Osteoblast (primary cell): ENCODE measurements around the gene HAUS7. TPM values are rescaled to one million over a fixed set of nuclear protein-coding genes. Genes with fewer than 3 reads are reported as not detected.

Experiments used
- DNase-seq: peaks from one replicate; pipeline ENCODE4 v3.0.0; 2011; ENCODE audit warnings: low spot score, mixed read lengths; ENCODE audit not compliant: insufficient read length; ENCODE audit errors: missing footprints
- H2AFZ ChIP-seq: 2 replicates; pipeline ENCODE4 v1.6.0; 2011; ENCODE audit warnings: mild to moderate bottlenecking, low read length
- H3K27ac ChIP-seq: 2 replicates; pipeline ENCODE4 v1.5.1; 2011; ENCODE audit warnings: mild to moderate bottlenecking, low read depth, low read length, moderate library complexity
- H3K27me3 ChIP-seq: 2 replicates; pipeline ENCODE4 v1.6.0; 2012; ENCODE audit warnings: mild to moderate bottlenecking, control low read depth, inconsistent platforms, low read length, moderate library complexity; ENCODE audit not compliant: insufficient read depth
- H3K36me3 ChIP-seq: 2 replicates; pipeline ENCODE4 v1.5.1; 2011; ENCODE audit warnings: mild to moderate bottlenecking, low read length, control low read depth, moderate library complexity; ENCODE audit not compliant: insufficient read depth
- H3K4me1 ChIP-seq: 2 replicates; pipeline ENCODE4 v1.5.1; 2011; ENCODE audit warnings: mild to moderate bottlenecking, low read length, control low read depth, moderate library complexity; ENCODE audit not compliant: insufficient read depth
- H3K4me2 ChIP-seq: 2 replicates; pipeline ENCODE4 v1.6.0; 2011; ENCODE audit warnings: mild to moderate bottlenecking, low read length; ENCODE audit not compliant: insufficient read depth
- H3K4me3 ChIP-seq: fragments of 200-600 bp; sonication (generic); 3 replicates; pipeline ENCODE4 v1.5.1; 2012; ENCODE audit warnings: mild to moderate bottlenecking, low read length, inconsistent platforms; ENCODE audit not compliant: insufficient read depth
- H3K79me2 ChIP-seq: 2 replicates; pipeline ENCODE4 v1.6.0; 2012; ENCODE audit warnings: mild to moderate bottlenecking, low read length, control low read depth, inconsistent platforms; ENCODE audit not compliant: insufficient read depth
- H3K9me3 ChIP-seq: 2 replicates; pipeline ENCODE4 v1.5.1; 2011; ENCODE audit warnings: low read depth, low read length, control low read depth
- H4K20me1 ChIP-seq: 2 replicates; pipeline ENCODE4 v1.6.0; 2012; ENCODE audit warnings: mild to moderate bottlenecking, low read length, control low read depth; ENCODE audit not compliant: insufficient read depth
- total RNA-seq: library from RNA; depleted of rRNA; stranded (reverse); fragments of >200 nt; gene quantifications from 2 replicates; pipeline ENCODE4 v1.2.3, GENCODE V29; 2012
- TF ChIP-seq, protein P1 (sequence below): IDR thresholded peaks from 2 replicates; pipeline ENCODE4 v1.5.1; 2011; ENCODE audit warnings: mild to moderate bottlenecking, low read depth, low read length, moderate library complexity; ENCODE audit errors: extremely low read depth

The HAUS7 gene
- total RNA-seq, 1 donor: 14.1 TPM

DNA sequence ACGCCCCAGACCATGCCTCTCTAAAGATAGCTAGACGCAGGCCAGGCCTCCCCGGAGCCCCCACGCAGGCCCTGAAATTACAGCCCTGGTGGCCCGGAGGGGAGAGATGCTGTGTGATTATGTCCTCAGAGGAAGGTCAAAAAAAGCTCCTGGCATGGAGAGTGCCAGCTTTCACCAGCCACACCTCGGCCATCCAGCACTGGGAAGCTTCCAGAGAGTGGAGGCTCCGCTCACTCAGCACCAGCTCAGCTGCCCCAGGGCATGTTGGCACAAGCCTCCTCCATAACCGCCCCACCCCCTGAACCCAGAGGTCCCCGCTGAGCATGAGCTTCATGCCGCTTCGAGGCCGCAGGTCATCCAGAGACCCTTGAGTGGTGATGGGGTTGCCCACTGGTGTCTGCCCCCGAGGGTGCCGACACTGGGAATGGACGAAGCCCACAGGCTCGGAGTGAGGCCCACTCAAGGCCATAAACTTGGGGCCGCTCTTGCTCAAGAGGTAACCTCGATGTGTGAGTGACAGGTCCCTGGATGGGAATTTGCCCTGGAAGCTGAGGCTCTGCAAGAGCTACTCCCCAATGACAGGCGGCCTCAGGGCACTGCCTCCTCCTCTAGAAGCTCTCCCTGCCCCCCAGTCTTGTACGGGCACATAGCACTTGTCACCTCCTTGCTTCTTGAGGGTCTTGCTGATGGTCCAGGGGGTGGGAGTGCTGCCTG lies 20.0 kb upstream of the HAUS7 start:
- Histone ChIP-seq H3K79me2 (peaks cover 6% of the 10 kb centered on the region), H4K20me1 (no peaks in the 10 kb centered on the region), H3K36me3 (no peaks in the 10 kb centered on the region), H3K4me2 (no peak overlapping the region), H2AFZ (no peak overlapping the region), H3K27me3 (no peaks in the 10 kb centered on the region), H3K4me3 (no peak overlapping the region), H3K9me3 (no peaks in the 10 kb centered on the region), H3K27ac (no peak overlapping the region), H3K4me1 (peaks cover 16% of the 10 kb centered on the region)
- TF ChIP-seq, protein P1, sequence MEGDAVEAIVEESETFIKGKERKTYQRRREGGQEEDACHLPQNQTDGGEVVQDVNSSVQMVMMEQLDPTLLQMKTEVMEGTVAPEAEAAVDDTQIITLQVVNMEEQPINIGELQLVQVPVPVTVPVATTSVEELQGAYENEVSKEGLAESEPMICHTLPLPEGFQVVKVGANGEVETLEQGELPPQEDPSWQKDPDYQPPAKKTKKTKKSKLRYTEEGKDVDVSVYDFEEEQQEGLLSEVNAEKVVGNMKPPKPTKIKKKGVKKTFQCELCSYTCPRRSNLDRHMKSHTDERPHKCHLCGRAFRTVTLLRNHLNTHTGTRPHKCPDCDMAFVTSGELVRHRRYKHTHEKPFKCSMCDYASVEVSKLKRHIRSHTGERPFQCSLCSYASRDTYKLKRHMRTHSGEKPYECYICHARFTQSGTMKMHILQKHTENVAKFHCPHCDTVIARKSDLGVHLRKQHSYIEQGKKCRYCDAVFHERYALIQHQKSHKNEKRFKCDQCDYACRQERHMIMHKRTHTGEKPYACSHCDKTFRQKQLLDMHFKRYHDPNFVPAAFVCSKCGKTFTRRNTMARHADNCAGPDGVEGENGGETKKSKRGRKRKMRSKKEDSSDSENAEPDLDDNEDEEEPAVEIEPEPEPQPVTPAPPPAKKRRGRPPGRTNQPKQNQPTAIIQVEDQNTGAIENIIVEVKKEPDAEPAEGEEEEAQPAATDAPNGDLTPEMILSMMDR: no peak
- DNase-seq: no peak

DNA sequence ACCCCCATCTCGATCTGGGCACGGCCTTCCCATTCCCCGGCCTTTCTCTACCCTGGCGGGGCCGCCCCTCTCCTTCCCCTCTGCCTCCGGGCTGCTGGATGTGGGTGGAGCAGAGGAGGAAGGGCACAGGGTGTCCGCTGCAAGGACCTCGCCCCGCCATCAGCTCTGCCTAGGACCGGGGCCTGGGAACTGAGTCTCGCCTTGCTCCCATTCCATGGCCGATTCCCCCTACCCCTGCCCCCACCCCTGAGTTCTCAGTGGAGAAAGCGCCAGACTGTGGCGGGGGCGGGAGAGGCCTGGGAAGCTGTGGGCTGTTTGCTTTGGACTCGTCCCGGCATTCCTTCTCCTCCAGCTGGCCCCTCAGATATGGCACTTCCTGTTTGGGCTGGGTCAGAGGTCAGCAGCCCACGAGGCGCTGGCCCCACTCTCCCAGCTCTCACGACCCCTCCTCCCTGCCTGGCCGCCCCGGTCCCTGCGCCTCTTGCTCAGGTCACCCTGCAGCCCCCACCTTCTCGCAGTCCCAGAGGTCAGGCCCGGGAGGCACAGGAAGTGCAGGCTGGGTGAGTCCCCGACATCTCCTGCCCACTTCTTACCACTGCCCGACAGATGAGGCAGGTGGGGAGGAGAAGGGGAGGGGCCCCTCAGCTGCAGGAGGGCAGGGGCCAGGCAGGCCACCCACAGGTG lies 18.0 kb upstream of the HAUS7 start:
- Histone ChIP-seq H3K4me3 (no peak overlapping the region), H4K20me1 (no peaks in the 10 kb centered on the region), H3K36me3 (no peaks in the 10 kb centered on the region), H3K4me1 (peaks cover 16% of the 10 kb centered on the region), H3K4me2 (peak overlapping the region; percentile 40), H3K9me3 (no peaks in the 10 kb centered on the region), H3K27ac (peak overlapping the region; percentile 53), H3K79me2 (no peaks in the 10 kb centered on the region), H2AFZ (no peak overlapping the region), H3K27me3 (no peaks in the 10 kb centered on the region)
- TF ChIP-seq, protein P1: no peak
- peak; percentile 98 for DNase-seq

DNA sequence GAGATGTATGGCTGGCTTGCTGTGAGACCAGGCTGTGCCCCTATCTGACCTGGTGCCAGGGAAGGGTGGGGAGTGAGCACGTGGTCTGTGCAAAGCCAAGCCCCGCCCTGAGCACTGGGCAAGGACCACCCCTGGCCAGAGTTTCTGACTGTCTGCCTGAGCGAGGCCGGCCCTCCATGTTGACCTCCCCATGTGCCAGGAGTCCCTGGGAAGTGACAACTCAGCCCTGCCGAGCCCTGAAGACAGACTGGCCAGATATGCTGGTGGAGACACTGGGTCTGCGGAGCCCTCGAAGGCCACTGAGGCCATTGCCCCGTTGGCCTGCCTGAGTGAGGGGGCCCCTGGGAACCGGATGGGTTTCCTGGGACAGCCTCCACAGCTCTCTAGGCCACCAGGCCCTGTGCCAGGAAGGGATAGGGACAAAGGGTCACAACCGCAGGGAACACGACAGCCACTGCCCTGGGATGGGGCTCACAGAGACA lies 17.3 kb upstream of the HAUS7 start:
- DNase-seq: peak; percentile 94
- no peaks in the 10 kb centered on the region for H3K27me3 ChIP-seq
- no peaks in the 10 kb centered on the region for H3K9me3 ChIP-seq
- no peaks in the 10 kb centered on the region for H3K79me2 ChIP-seq
- peak overlapping the region; percentile 40 for H3K4me2 ChIP-seq
- no peaks in the 10 kb centered on the region for H3K36me3 ChIP-seq
- H4K20me1 ChIP-seq: no peaks in the 10 kb centered on the region
- peaks cover 16% of the 10 kb centered on the region for H3K4me1 ChIP-seq
- peak overlapping the region; percentile 53 for H3K27ac ChIP-seq
- TF ChIP-seq, protein P1: no peak
- no peak overlapping the region for H3K4me3 ChIP-seq
- no peak overlapping the region for H2AFZ ChIP-seq

DNA sequence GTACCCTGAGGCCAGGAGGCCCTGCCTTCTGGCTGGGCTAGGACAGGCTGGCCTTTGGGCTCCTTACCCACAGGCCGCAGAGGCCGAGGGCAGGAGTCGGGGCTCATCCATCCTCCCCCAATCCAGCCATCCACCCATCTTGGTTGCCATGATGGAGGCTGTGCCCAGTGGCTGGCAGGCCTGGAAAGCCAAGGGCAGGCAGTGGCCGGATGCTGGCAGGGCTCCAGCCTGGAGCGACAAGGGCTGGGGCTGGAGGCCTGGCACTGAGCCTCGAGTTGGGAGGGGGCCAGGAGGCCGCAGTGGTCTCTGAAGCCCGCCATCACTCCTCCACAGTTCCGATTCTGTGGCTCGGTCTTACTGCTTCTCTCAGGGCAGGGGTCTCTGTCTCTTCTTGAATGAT lies 15.8 kb upstream of the HAUS7 start:
- no peaks in the 10 kb centered on the region for H3K79me2 ChIP-seq
- TF ChIP-seq, protein P1: no peak
- no peak overlapping the region for H2AFZ ChIP-seq
- no peak overlapping the region for H3K4me3 ChIP-seq
- no peaks in the 10 kb centered on the region for H3K36me3 ChIP-seq
- no peaks in the 10 kb centered on the region for H3K27me3 ChIP-seq
- no peak for DNase-seq
- no peaks in the 10 kb centered on the region for H4K20me1 ChIP-seq
- no peak overlapping the region for H3K27ac ChIP-seq
- no peaks in the 10 kb centered on the region for H3K9me3 ChIP-seq
- peaks cover 16% of the 10 kb centered on the region for H3K4me1 ChIP-seq
- no peak overlapping the region for H3K4me2 ChIP-seq
